HFFc6 (cell line): ENCODE data around the gene PLK5. TPM values are rescaled to one million over a fixed set of nuclear protein-coding genes. Genes with fewer than 3 reads are reported as not detected.

ENCODE experiments used
- DNase-seq: peaks from one replicate; pipeline ENCODE4 v3.0.0-alpha.2; 2018
- H3K27ac Mint-ChIP-seq: 2 replicates; pipeline ENCODE4 v1.8.0; 2020; ENCODE audit warnings: mild to moderate bottlenecking, mixed read lengths
- H3K27me3 Mint-ChIP-seq: 2 replicates; pipeline ENCODE4 v1.8.0; 2021; ENCODE audit warnings: mild to moderate bottlenecking, moderate library complexity, mixed read lengths; ENCODE audit not compliant: insufficient read depth
- H3K36me3 Mint-ChIP-seq: 2 replicates; pipeline ENCODE4 v1.8.0; 2021; ENCODE audit warnings: low read depth, mixed read lengths
- H3K4me1 Mint-ChIP-seq: 2 replicates; pipeline ENCODE4 v1.8.0; 2020; ENCODE audit warnings: low read depth, mixed read lengths
- H3K4me3 Mint-ChIP-seq: 2 replicates; pipeline ENCODE4 v1.8.0; 2020; ENCODE audit warnings: mild to moderate bottlenecking, moderate library complexity, mixed read lengths
- H3K9me3 Mint-ChIP-seq: 2 replicates; pipeline ENCODE4 v1.8.0; 2020; ENCODE audit warnings: mild to moderate bottlenecking, mixed read lengths
- CTCF ChIP-seq: fragments of 200-600 bp; sonication (generic); IDR thresholded peaks from 2 replicates; pipeline ENCODE4 v1.5.0; 2021; ENCODE audit warnings: antibody characterized with exemption, mild to moderate bottlenecking
- total RNA-seq, 6 experiments: library from RNA; stranded (reverse); fragmentation: NEBNext Ultra II Directional; extraction: Animal tissue kit (Norgen Biotek cat#: 25700); gene quantifications; 2 replicates in 1 of 6; 3 replicates in 5 of 6; pipeline ENCODE4 v1.2.3, GENCODE V29; 2021

PLK5 gene
- total RNA-seq, 6 experiments from 2014 or later, result 0.26 to 1.3 (median 0.70) TPM

GRCh38 chr19:1556390-1557070 is 32.7 kb downstream of the PLK5 start:
- Mint-ChIP-seq H3K36me3 (no peaks in the 10 kb centered on the region), H3K9me3 (no peaks in the 10 kb centered on the region), H3K4me1 (no peaks in the 10 kb centered on the region), H3K27me3 (no peaks in the 10 kb centered on the region), H3K4me3 (no peak overlapping the region), H3K27ac (no peak overlapping the region)
- no peak for TF ChIP-seq CTCF
- DNase-seq, result no peak

- Mint-ChIP-seq H3K27ac (no peak overlapping the region), H3K36me3 (no peaks in the 10 kb centered on the region)
Observed at GRCh38 chr19:1558552-1558951, 34.7 kb downstream of the PLK5 start.

GRCh38 chr19:1560286-1560882 is 36.5 kb downstream of the PLK5 start:
- Mint-ChIP-seq H3K36me3 (no peaks in the 10 kb centered on the region), H3K27me3 (no peaks in the 10 kb centered on the region), H3K4me3 (no peak overlapping the region), H3K9me3 (no peaks in the 10 kb centered on the region), H3K27ac (no peak overlapping the region), H3K4me1 (no peaks in the 10 kb centered on the region)
- TF ChIP-seq CTCF, result no peak
- no peak for DNase-seq

More at GRCh38 chr19:1558552-1558951, 34.7 kb downstream of the PLK5 start:
- no peak for TF ChIP-seq CTCF
- H3K4me1 Mint-ChIP-seq, result no peaks in the 10 kb centered on the region
- H3K4me3 Mint-ChIP-seq, result no peak overlapping the region
- no peaks in the 10 kb centered on the region for H3K9me3 Mint-ChIP-seq
- DNase-seq, result no peak
- H3K27me3 Mint-ChIP-seq, result no peaks in the 10 kb centered on the region

- Mint-ChIP-seq H3K9me3 (no peaks in the 10 kb centered on the region), H3K4me3 (no peak overlapping the region), H3K27me3 (no peaks in the 10 kb centered on the region), H3K27ac (no peak overlapping the region), H3K36me3 (no peaks in the 10 kb centered on the region), H3K4me1 (no peaks in the 10 kb centered on the region)
- no peak for DNase-seq
- TF ChIP-seq CTCF, result no peak
Observed at GRCh38 chr19:1561236-1561842, 37.5 kb downstream of the PLK5 start.

- Mint-ChIP-seq H3K27ac (no peak overlapping the region), H3K4me3 (no peak overlapping the region), H3K27me3 (no peaks in the 10 kb centered on the region), H3K9me3 (no peaks in the 10 kb centered on the region), H3K36me3 (no peaks in the 10 kb centered on the region), H3K4me1 (no peaks in the 10 kb centered on the region)
- no peak for TF ChIP-seq CTCF
- no peak for DNase-seq
Observed at GRCh38 chr19:1563251-1563650, 39.4 kb downstream of the PLK5 start.
